ENCODE data around the gene EPHA6. TPM values are rescaled to one million over a fixed set of nuclear protein-coding genes. Genes with fewer than 3 reads are reported as not detected.

Gene EPHA6
- total RNA-seq, 1 donor from 2014 or later: 219 TPM

DNA sequence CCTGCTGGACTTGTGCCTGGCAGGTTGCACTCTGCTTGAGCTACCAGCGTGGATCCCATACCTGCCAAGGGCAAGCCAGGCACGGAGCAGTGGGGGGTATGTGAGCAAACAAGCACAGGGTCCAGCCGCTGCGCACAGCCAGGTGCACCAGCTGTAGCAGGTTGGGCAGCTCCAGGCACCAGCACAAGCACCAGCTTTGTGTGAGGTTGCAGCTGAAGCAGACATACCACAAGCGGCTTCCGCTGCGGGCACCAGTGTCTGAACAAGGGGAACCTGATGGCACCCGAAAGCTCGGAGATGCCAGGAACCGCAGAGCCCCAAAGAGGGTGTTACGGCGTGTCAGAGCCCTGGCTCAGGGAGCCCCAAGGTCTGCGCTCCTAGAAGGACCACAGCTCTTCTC, 477.5 kb downstream of the EPHA6 start:
- DNase-seq: no peak

DNA sequence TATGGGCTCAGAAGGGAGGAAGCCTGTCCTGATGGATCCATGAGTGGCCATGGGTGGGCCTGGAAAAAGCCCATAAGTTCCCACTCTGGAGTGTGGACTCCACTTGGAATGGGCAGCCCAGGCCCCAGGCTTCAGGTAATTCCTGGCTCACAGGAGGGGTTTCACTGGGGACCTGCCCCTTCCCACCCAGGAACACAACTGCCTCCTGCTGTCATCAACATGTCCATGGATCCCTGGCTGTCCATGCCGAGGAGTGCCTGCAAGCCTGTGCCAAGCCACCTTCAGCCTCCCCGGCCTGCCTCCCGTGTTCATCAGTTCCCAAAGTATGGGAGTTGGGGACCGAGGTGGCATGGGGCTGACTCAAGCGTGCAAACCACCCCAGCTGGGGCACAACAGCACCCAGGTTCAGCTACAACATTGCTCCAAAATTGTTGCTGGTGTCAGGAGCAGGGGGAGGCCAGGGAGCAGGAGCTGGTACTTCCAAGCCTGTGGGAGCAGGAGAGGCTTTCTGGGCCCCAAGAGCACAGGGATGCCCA, 479.3 kb downstream of the EPHA6 start:
- DNase-seq: no peak

DNA sequence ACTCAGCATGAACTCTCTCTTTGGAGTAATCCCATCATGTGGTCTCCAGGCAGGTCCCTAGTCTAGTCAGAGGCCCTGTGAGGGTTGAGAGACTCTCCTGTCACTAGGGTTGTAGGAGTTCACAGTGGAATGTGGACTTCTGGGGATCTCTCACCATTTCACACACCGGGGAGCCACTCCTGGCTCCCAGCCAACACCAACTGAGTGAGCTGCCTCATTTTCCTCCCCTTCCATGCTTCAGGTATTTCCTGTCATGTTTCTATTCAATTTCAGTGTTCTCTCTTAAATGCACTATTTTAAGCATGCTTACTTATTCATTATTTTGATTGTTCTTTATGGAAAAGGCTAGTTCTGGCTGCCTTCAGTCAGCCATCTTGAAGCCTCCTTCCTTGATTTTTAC, 482.6 kb downstream of the EPHA6 start:
- DNase-seq: no peak

DNA sequence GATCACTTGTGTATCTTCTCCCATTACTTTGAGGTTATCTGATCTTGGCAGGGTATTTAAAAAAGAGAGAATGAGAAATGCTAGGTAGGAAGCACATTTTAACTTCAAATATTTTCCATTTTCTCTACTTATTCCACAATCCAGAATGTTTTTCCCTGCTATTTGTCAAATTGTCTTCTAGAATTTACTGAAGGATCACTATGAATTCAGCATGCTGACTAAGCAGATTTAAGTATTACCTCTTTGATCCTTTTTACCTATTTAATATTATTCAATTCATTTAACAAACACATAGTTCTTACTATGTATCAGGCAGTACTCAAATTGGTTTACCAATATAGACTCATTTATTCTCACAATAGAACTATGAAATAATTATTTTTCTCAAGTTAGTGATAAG, 486.7 kb downstream of the EPHA6 start:
- no peak for DNase-seq

DNA sequence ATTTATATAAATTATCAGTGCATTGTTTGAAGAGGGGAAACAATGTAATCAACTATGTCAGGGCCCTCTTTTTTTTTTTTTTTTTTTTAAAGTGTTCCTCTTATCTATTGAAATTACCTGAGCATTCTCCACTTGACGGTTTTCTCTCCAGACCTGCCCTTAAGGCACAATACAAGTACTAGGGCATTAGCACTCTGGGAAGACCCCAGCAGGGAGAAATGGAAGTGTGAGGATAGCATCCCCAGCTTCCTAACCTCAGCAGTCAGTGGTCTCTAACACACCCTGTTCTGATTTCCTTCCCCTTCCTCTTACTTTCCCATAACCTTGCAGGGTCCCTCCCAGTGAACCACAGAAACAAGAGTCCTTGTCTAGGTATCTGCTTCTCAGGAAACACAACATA, 491.8 kb downstream of the EPHA6 start:
- DNase-seq: no peak

DNA sequence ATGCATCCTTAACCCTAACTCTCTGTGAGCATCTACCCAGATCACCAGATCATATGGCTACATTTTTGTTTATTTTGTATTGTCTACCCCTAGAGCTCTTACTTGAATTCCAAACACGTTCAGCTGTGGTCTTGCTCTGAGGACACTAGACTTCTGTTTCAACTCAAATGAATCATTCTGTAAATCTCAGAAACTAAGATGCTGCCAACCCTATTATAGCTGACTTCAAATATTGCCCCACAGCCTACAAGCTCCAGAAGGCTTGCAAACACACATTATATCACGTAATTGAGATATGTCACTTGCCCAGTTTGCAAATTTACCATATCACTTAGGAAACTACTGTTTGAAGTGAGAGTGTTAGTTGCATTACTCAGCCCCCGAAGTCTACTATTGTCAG, 524.0 kb downstream of the EPHA6 start:
- DNase-seq: no peak

DNA sequence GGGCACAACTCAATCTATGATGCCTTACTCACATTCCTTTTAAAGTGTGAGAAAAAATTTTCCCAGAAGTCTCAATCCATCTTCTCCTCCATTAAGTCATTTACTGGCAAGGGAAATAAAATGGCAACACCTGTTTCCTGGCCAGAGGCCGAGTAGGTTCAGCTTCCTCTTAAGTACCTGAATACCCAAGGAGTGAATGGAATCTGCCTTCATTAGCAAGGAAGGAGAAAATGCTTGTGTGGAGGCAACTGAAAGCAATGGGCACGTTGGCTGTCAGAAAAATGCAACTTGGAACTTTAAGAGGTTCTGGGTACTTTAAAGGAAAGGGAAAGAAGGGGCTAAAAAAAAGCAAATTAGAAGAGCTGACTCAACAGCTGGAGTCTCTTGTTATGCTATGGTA, 526.5 kb downstream of the EPHA6 start:
- DNase-seq: no peak

DNA sequence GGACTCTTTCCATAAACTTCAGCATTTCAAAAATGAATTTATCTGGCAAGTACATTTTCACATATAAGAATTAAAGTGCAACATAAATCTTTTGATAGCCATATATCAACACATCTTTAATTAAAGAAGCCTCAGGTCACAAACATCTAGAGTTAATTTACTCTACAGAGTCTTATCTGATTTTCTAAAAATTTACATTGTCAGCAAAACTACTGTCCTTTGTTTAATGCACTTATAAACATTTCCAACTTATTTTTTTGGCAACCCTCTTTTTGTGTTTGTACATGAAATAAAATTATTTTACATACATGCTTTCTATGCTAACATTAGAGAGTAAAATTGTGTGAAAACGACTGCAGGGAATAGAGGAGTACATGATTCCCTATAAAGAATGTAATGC, 533.4 kb downstream of the EPHA6 start:
- DNase-seq: no peak

DNA sequence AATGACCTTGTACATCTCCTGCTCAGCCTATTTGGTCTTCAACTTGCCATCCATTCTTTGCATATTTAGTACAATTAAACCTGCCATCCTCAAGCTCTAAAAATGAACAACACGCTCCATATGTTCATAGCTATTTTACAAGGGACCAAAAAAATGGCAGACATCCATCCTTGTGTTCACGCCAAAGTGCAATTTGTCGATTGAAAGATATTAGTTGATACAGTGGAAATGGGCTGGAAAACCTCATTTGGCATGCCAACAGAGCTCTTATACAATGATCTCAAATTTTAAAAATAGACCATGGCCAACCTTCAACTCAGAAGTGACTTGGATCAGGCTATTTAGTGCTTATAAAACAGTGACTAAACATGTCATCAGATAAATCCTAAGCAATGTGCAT, 536.6 kb downstream of the EPHA6 start:
- DNase-seq: no peak

DNA sequence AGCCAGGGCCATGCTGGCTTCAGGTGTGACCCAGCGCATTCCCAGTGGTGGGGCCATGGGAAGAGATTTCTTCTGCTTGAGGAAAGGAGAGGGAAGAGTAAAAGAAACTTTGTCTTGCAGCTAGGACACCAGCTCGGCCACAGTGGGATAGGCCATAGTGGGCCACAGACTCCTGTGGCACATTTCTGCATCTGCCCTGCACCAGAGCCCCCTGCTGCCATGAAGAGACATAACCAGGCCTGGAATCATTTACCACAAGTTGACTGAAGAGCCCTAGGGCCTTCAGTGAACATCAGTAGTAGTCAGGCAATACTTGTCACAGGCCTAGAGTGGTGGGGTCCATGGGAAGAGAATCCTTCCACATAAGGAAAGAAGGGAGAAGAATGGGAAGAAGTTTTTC, 538.8 kb downstream of the EPHA6 start:
- no peak for DNase-seq

DNA sequence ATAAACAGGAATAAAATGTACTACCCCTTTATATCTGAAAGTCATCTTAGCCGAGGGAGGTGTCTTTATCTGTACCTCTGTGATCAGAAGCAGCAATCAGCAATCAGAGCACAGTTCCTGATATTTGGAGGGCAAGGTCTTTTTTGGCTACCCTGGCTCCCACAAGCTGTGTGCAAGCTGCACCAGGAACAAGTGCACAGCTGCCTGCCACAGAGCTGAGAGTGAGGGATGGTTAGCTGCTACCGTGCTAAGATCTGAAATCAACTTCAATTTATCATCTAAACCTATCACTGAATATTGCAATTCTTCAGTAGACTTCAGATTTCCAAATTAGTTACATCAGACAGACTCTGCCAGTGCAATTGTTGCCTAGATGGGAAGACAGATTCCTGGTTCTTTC, 545.6 kb downstream of the EPHA6 start:
- DNase-seq: no peak

DNA sequence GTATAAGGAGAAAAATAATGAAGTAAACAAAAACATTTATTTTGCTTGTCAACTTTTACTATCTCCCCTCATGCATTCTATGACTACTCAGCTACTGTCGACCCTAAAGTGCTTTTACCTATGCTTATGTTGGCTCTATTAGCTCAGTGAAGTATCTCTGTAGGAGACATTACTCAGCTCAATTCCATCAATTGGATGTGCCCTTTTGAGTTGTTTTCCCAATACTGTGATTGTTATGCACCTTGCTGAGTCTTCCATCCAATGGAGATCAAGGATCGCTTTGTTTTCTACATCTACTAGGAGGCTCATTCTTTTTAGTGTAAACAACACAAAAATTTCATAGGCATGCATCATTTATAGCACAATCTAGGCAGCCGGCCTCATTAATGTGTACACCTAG, 546.4 kb downstream of the EPHA6 start:
- no peak for DNase-seq

DNA sequence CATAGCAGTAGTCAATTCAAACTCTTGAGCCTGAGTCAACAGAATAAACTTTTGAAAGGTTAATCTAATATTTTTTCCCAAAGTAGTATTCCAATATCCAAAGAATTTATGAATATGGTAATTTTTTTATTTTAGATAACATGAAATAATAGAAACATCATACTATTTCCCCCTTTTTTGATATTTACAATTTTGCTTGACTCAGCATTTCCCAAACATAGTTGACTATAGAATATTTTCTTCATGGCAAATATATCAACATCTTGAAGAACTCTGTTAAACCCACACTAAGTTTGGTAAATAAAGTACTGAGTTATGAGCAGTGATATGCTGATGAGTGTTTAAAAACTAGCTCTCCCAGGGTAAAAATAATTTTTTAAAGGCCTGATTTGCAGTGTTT, 570.2 kb downstream of the EPHA6 start:
- no peak for DNase-seq

DNA sequence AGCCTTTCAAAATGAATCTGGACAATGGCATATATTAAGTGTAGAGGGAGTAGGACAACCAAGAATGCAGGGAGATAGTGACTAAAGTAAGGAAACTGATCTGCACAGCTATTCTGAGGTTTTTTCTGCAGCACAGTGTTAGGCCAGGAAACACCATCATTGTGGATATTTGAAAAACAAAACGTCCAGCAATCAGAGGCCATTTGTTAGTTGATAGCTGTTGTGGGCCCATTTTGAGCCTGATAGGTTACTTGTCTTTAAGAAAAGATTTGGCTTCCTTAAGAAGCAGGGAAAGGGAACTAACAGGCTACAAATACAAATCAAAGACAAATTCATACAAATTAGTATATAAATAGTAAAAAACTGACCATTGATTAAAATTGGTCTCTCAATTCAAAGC, 574.4 kb downstream of the EPHA6 start:
- DNase-seq: no peak

DNA sequence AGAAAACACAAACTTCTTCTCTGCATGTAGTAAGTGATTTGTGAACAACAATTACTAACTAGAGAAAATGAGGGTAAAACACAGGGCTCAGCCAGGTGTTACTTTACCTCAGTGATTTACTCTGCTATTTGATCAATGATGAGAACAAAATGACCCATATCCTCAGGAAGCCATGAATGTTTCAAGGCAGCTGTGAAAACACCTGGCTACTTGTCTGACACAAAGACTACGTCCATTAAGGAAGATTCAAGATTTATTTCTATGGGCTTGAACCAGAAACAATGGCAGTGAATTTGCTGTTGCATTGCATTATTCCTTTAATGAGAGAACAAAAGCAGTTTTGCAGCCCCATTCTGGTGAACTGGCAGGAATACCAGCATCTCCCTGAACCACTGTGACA, 575.5 kb downstream of the EPHA6 start:
- DNase-seq: no peak

DNA sequence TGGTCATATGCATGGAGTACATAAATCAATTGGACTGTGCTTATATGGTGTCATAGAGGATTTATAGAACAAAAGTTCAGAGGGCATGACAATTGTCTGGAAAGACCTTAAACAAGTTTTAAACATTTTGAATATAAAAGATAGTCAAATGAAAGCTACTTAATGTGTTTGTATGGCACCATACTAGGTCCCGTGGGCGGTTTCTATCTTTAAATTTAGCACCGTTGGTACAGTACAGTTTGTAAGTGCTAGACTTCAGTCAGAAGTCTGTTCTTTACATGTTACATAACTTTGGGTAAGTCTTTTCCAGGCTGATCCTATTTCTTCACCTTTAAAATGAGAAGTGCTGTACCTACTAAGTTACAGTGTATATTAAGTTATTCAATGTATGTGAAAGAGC, 576.8 kb downstream of the EPHA6 start:
- DNase-seq: no peak

DNA sequence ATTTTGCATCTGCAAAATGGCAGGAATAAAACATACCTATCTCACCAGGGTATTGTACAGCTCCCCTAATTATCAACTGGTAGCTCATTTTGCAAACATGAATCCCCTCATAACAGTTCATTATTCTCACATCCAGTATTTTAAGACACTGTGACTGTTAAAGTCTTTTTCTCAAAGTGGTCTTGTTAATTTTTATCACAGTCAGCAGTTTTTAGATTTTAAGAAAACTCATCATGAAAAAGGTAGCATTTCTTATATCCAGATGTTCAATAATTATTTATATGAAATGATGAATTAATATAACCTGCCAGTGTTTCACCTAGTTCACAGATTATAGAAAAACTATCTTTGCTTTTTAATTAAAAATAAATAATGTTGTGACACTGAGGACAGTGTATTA, 595.2 kb downstream of the EPHA6 start:
- no peak for DNase-seq

DNA sequence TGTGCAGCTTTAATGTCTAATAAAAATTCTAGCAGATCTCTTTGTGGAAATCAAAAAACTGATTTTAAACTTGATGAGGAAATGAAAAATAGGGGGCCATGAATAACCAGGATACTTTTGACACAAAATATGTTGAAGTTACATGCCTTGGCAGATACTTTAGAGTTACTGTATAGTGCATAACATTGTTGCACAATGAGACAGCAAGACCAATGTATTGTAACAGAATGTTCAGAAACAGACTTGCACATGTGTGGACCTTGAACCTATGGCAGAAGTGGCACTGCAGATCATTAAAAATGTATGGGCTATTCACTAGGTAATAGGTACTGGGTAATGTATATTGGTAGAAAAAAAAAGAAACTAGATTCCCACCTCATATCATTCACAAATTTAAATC, 607.2 kb downstream of the EPHA6 start:
- DNase-seq: no peak

DNA sequence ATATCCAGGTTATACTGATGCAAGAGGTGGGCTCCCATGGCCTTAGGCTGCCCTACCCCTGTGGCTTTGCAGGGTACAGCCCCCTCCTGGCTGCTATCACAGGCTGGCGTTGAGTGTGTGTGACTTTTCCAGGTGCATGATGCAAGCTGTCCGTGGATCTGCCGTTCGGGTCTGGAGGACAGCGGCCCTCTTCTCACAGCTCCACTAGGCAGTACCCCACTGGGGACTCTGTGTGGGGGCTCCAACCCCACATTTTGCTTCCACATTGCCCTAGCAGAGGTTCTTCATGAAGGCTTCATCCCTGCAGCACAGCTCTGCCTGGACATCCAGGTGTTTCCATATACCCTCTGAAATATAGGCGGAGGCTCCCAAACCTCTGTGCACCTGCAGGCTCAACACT, 610.6 kb downstream of the EPHA6 start:
- no peak for DNase-seq

DNA sequence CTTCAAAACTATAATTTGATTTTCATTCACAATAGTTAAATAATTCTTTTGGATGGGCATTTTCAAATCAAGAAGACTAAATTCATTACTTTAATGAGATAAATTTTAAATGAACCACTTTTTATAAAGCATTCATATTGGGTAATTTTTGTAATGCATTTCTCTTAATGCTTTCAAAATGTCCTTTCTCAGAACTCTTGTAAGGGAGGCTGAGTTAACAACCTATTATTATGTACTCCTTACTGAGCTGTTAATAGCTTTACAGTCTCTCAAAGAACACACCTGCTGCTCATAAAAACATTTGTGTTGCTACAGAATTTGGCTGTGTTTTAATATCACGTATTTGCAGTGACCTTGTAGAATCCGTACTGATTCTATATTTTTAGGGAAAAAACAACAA, 616.2 kb downstream of the EPHA6 start:
- no peak for DNase-seq

DNA sequence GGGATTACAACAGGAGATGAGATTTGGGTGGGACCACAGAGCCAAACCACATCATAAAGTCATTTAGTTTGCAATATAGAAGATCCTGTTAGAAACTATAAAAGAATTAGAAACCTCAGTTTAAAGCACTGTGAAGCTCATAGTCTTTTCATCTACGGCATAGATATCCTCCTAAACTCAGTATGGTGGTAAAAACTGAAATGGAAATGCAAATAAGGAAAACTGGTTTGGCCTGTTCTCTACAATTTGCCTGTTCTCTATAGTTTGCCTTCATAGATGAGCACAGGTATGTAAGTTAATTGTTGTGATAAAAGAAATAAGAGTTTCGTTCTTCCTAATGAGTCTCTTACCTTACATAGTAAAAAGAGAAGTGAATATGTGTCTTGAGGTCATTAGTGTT, 618.5 kb downstream of the EPHA6 start:
- DNase-seq: no peak

DNA sequence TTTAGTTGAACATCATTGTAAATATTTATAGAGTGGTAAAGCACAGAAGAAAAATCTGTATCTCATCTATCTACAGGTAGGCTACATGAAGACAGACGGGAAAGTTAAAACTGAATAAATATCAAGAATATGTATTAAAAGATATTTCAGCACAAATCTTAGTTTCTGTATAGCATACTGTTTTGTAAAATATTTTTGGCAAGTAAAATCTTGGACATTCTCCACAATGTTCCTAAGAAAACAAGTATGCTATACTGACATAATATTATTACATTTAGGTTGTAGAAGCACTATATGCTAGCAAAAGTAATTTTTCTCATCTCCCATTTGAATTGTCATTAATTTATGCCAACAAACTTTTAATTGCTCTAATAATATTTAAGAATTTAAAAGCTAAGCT, 623.7 kb downstream of the EPHA6 start:
- no peak for DNase-seq

DNA sequence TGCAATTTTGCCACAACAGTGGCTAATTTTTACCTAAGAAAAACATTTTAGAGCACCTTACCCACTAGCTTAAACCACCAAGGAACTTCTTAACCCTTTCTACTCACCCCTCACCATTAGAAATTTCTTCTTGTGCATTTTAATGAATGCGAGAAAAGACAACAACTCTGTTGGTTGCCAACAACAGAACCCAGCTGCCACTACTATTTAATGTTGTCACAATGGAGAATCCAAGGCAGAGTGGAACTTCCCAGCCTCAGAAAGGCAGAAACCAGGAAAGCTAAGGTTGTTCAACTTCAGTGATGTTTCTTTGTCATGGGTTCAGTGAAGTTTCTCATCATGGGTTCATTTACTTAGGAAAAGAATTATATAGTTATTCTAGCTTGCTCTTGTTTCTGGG, 625.0 kb downstream of the EPHA6 start:
- no peak for DNase-seq

DNA sequence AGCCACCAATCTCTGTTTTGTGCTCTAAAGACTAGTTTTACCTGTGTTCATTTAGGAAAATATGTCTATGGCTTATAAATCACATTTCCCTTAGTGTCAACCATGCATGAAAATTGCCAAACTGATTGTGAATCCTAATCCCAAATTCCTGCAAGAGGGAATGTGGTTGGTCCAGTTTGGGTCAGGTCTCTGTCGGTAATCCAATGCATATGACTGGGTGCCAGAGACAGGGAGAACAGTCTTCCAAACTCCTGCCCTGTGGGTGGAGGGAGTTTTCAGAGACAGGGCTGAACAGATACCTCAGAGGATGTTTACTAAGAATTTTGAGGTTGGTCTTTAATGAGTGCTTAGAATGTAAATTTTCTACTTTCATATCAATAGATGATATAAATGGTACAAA, 649.6 kb downstream of the EPHA6 start:
- no peak for DNase-seq

DNA sequence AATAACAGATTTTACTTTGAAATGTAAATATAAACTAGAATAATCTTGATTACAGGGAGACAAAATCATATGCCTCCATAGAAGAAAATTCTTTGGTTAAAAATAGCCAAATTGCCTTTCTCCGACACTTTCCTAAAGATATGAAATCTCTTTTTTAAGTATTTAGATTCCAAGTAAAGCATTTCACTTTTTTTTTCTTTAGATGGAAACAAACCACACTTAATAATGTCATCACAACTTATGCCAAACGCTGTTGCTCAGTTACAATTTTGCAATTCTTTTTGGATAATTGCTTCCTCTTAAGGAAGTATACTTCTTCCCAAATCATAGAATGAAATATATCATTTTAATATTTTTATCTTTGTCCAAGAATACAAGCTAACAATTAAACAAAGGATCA, 656.1 kb downstream of the EPHA6 start:
- DNase-seq: no peak

DNA sequence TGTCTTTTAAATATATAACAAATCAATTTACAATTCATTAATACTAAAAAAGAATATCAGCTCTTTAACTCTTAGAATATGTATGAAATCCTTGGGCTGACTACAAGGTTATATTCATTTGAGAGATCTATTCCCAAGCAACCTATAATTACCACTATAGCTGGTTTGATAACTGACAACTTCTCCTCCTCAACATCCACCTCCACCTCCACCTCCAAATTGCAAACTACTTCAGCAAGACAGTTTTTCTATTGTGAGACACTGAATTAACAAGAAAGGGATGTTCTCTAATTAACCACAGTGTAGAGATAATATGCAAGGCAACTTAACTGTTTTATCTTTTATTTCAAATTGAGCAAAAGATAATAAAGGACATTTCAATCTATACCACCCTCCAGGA, 665.3 kb downstream of the EPHA6 start:
- no peak for DNase-seq

Data from occipital lobe (tissue), 2 donors.